WTC11 (cell line): ENCODE data around the gene FER. TPM values are rescaled to one million over a fixed set of nuclear protein-coding genes. Genes with fewer than 3 reads are reported as not detected.
A peak's percentile ranks its signal among the peaks of the same experiment; 100 is the strongest.

Source experiments
- ATAC-seq: fragments of 200-7000 bp; cut with Tn5 transposase; 2 replicates; pipeline ENCODE4 v1.10.0; 2021; ENCODE audit warnings: mild to moderate bottlenecking, moderate library complexity
- CTCF ChIA-PET: fragments of 300-600 bp; sonication (Branson Sonifier 250); formaldehyde crosslinking; loops from one replicate; lab custom pipeline; 2021; ENCODE audit warnings: antibody characterized with exemption; lab: Charles Lee
- POLR2A ChIA-PET: fragments of 350-600 bp; sonication (Branson Sonifier 250); formaldehyde crosslinking; loops from one replicate; lab custom pipeline; 2021; ENCODE audit warnings: antibody characterized with exemption; lab: Charles Lee
- DNase-seq: peaks from one replicate; pipeline ENCODE4 v3.0.0; 2021; ENCODE audit warnings: low spot score
- H3K27ac Mint-ChIP-seq: 2 replicates; pipeline ENCODE4 v1.8.0; 2021; ENCODE audit warnings: mixed read lengths
- H3K27me3 Mint-ChIP-seq: 2 replicates; pipeline ENCODE4 v1.8.0; 2021; ENCODE audit warnings: low read depth, mild to moderate bottlenecking, moderate library complexity, mixed read lengths
- H3K36me3 Mint-ChIP-seq: 2 replicates; pipeline ENCODE4 v1.8.0; 2021; ENCODE audit warnings: mixed read lengths
- H3K4me1 Mint-ChIP-seq: 2 replicates; pipeline ENCODE4 v1.8.0; 2022; ENCODE audit warnings: mixed read lengths
- H3K4me3 Mint-ChIP-seq: 2 replicates; pipeline ENCODE4 v1.8.0; 2021; ENCODE audit warnings: mild to moderate bottlenecking, moderate library complexity, mixed read lengths
- H3K9me3 Mint-ChIP-seq: 2 replicates; pipeline ENCODE4 v1.8.0; 2021; ENCODE audit warnings: mixed read lengths
- ATF3 ChIP-seq: sonication (generic); formaldehyde crosslinking; conservative IDR thresholded peaks from 2 replicates; pipeline ENCODE4 v1.8.1; 2022; ENCODE audit warnings: mild to moderate bottlenecking, missing genetic modification reagents
- CDX4 ChIP-seq: fragments of 250-450 bp; sonication (Bioruptor Pico); IDR thresholded peaks from 2 replicates; pipeline ENCODE4 v1.9.0; 2021; ENCODE audit warnings: moderate library complexity, mild to moderate bottlenecking, inconsistent platforms, borderline replicate concordance
- FOXJ3 ChIP-seq: sonication (generic); formaldehyde crosslinking; IDR thresholded peaks from 2 replicates; pipeline ENCODE4 v1.9.0; 2021; ENCODE audit warnings: missing genetic modification reagents, mild to moderate bottlenecking, borderline replicate concordance
- HMGXB4 ChIP-seq: sonication (generic); formaldehyde crosslinking; IDR thresholded peaks from 2 replicates; pipeline ENCODE4 v1.8.1; 2023; ENCODE audit warnings: mild to moderate bottlenecking, moderate library complexity, missing genetic modification reagents
- MAX ChIP-seq: sonication (generic); formaldehyde crosslinking; IDR thresholded peaks from 2 replicates; pipeline ENCODE4 v1.8.0; 2022; ENCODE audit warnings: mild to moderate bottlenecking, missing genetic modification reagents
- MLX ChIP-seq: sonication (generic); formaldehyde crosslinking; IDR thresholded peaks from 2 replicates; pipeline ENCODE4 v1.8.1; 2023; ENCODE audit warnings: mild to moderate bottlenecking, missing genetic modification reagents, moderate library complexity
- PRDM15 ChIP-seq: sonication (generic); formaldehyde crosslinking; IDR thresholded peaks from 2 replicates; pipeline ENCODE4 v1.8.0; 2022; ENCODE audit warnings: missing genetic modification reagents
- SMAD4 ChIP-seq: sonication (generic); formaldehyde crosslinking; IDR thresholded peaks from 2 replicates; pipeline ENCODE4 v1.8.0; 2022; ENCODE audit warnings: mild to moderate bottlenecking, missing genetic modification reagents
- SP1 ChIP-seq: sonication (generic); formaldehyde crosslinking; conservative IDR thresholded peaks from 2 replicates; pipeline ENCODE4 v1.8.1; 2022; ENCODE audit warnings: missing genetic modification reagents
- STAT6 ChIP-seq: sonication (generic); formaldehyde crosslinking; conservative IDR thresholded peaks from 2 replicates; pipeline ENCODE4 v1.8.1; 2023; ENCODE audit warnings: mild to moderate bottlenecking, low read depth, missing genetic modification reagents, moderate library complexity
- TCF7 ChIP-seq: sonication (generic); formaldehyde crosslinking; IDR thresholded peaks from 2 replicates; pipeline ENCODE4 v1.8.0; 2022; ENCODE audit warnings: mild to moderate bottlenecking, low read depth, missing genetic modification reagents, moderate library complexity
- USF1 ChIP-seq: sonication (generic); formaldehyde crosslinking; IDR thresholded peaks from 2 replicates; pipeline ENCODE4 v1.8.0; 2022; ENCODE audit warnings: mild to moderate bottlenecking, missing genetic modification reagents
- ZNF138 ChIP-seq: sonication (generic); formaldehyde crosslinking; conservative IDR thresholded peaks from 2 replicates; pipeline ENCODE4 v1.8.1; 2022; ENCODE audit warnings: mild to moderate bottlenecking, moderate library complexity, missing genetic modification reagents
- ZNF232 ChIP-seq: sonication (generic); formaldehyde crosslinking; IDR thresholded peaks from 2 replicates; pipeline ENCODE4 v1.8.0; 2022; ENCODE audit warnings: mild to moderate bottlenecking, missing genetic modification reagents
- ZNF263 ChIP-seq: sonication (generic); formaldehyde crosslinking; IDR thresholded peaks from 2 replicates; pipeline ENCODE4 v1.8.1; 2022; ENCODE audit warnings: low read depth, mild to moderate bottlenecking, moderate library complexity, missing genetic modification reagents
- ZNF317 ChIP-seq: sonication (generic); formaldehyde crosslinking; IDR thresholded peaks from 2 replicates; pipeline ENCODE4 v1.8.1; 2023; ENCODE audit warnings: low read depth, mild to moderate bottlenecking, moderate library complexity, missing genetic modification reagents, borderline replicate concordance
- ZNF423 ChIP-seq: fragments of 250-450 bp; sonication (Bioruptor Pico); IDR thresholded peaks from 2 replicates; pipeline ENCODE4 v2.1.2; 2022; ENCODE audit warnings: mild to moderate bottlenecking, moderate library complexity
- ZNF671 ChIP-seq: fragments of 250-450 bp; sonication (Bioruptor Pico); IDR thresholded peaks from 2 replicates; pipeline ENCODE4 v1.8.0; 2021; ENCODE audit warnings: mild to moderate bottlenecking
- total RNA-seq: library from RNA; stranded (reverse); gene quantifications from 3 replicates; pipeline ENCODE4 v1.2.3, GENCODE V29; 2021

The FER gene
- total RNA-seq, 1 experiment from 2014 or later: 13.8 TPM

GRCh38 chr5:109105631-109106267, 358.1 kb downstream of the FER start:
- POLR2A ChIA-PET: no interaction called here

GRCh38 chr5:109111680-109112079, 364.0 kb downstream of the FER start:
- no peak for DNase-seq
- Mint-ChIP-seq H3K36me3 (no peaks in the 10 kb centered on the region), H3K4me1 (no peaks in the 10 kb centered on the region), H3K9me3 (no peaks in the 10 kb centered on the region), H3K27ac (no peak overlapping the region), H3K27me3 (no peaks in the 10 kb centered on the region), H3K4me3 (no peak overlapping the region)
- ChIA-PET CTCF (no interaction called here), POLR2A (no interaction called here)
- no peak for ATAC-seq
- TF ChIP-seq MLX (CRISPR knock-in tag) (no peak), SP1 (CRISPR knock-in tag) (no peak), SMAD4 (CRISPR knock-in tag) (no peak), HMGXB4 (CRISPR knock-in tag) (no peak), STAT6 (CRISPR knock-in tag) (no peak), USF1 (CRISPR knock-in tag) (no peak), ZNF263 (CRISPR knock-in tag) (no peak), TCF7 (CRISPR knock-in tag) (no peak), ZNF423 (CRISPR knock-in tag) (no peak), ZNF232 (CRISPR knock-in tag) (no peak), MAX (CRISPR knock-in tag) (no peak), ZNF138 (CRISPR knock-in tag) (no peak), CDX4 (CRISPR knock-in tag) (no peak), ZNF317 (no peak), FOXJ3 (CRISPR knock-in tag) (no peak)

More at GRCh38 chr5:109105631-109106267, 358.1 kb downstream of the FER start:
- CTCF ChIA-PET: no interaction called here
- 0 out of 2 replicates have a peak, but pooled peaks have one; percentile 22 for ATAC-seq
- Mint-ChIP-seq H3K9me3 (no peaks in the 10 kb centered on the region), H3K27me3 (no peaks in the 10 kb centered on the region), H3K4me3 (no peak overlapping the region), H3K4me1 (peaks cover 5% of the 10 kb centered on the region; the same call in 1 of the 2 replicates), H3K27ac (peak overlapping the region; percentile 75; the same call in 1 of the 2 replicates), H3K36me3 (no peaks in the 10 kb centered on the region)
- no peak for DNase-seq
- TF ChIP-seq PRDM15 (CRISPR knock-in tag): peak; percentile 81
- no peak for TF ChIP-seq ZNF671 (CRISPR knock-in tag)
- TF ChIP-seq FOXJ3 (CRISPR knock-in tag): no peak
- no peak for TF ChIP-seq ATF3 (CRISPR knock-in tag)
- no peak for TF ChIP-seq ZNF138 (CRISPR knock-in tag)
